T-helper 1 cell (primary cell): ENCODE data around the gene KRT86.
A peak's percentile ranks its signal among the peaks of the same experiment; 100 is the strongest.

ENCODE experiments used
- DNase-seq, 5 donors: peaks; one replicate each; pipeline ENCODE4 v3.0.0-alpha.2; 2012 to 2020

The KRT86 gene

GRCh38 chr12:52316701-52317100, 42.3 kb downstream of the KRT86 start:
- no peak for DNase-seq

GRCh38 chr12:52317468-52318052, 43.1 kb downstream of the KRT86 start:
- DNase-seq: no peak

- DNase-seq: no peak
Observed at GRCh38 chr12:52318241-52318990, 44.0 kb downstream of the KRT86 start.

- no peak for DNase-seq
Observed at GRCh38 chr12:52319097-52319496, 44.7 kb downstream of the KRT86 start.

- no peak for DNase-seq
Observed at GRCh38 chr12:52320784-52321400, 46.4 kb downstream of the KRT86 start, which contains the start of gene KRT83. Gene KRT83 (minus strand): TSS chr12:52321398. CDS start chr12:52321335, 63 bp downstream.

- no peak for DNase-seq
Observed at GRCh38 chr12:52321418-52321817, 47.0 kb downstream of the KRT86 start.

GRCh38 chr12:52322069-52322468, 47.6 kb downstream of the KRT86 start:
- DNase-seq: no peak

- DNase-seq: no peak
Observed at GRCh38 chr12:52323001-52323400, 48.6 kb downstream of the KRT86 start.

- DNase-seq: no peak
Observed at GRCh38 chr12:52323416-52324152, 49.1 kb downstream of the KRT86 start.

- DNase-seq: no peak
Observed at GRCh38 chr12:52324153-52324444, 49.7 kb downstream of the KRT86 start.

- peak; percentile 45 to 86 (median 68) for DNase-seq
Observed at GRCh38 chr12:52327052-52327829, 52.8 kb downstream of the KRT86 start.

GRCh38 chr12:52327830-52328500, 53.5 kb downstream of the KRT86 start:
- DNase-seq: no peak

- no peak for DNase-seq
Observed at GRCh38 chr12:52331039-52331438, 56.6 kb downstream of the KRT86 start.

GRCh38 chr12:52331833-52332232, 57.4 kb downstream of the KRT86 start:
- DNase-seq: no peak

GRCh38 chr12:52332381-52332780, 57.9 kb downstream of the KRT86 start:
- DNase-seq: no peak

GRCh38 chr12:52333321-52333720, 58.9 kb downstream of the KRT86 start:
- DNase-seq: no peak

- DNase-seq: no peak
Observed at GRCh38 chr12:52334185-52334584, 59.7 kb downstream of the KRT86 start.

- no peak for DNase-seq
Observed at GRCh38 chr12:52335598-52336262, 61.3 kb downstream of the KRT86 start.

- DNase-seq: no peak
Observed at GRCh38 chr12:52336641-52337040, 62.2 kb downstream of the KRT86 start.

- DNase-seq: no peak
Observed at GRCh38 chr12:52337054-52337453, 62.6 kb downstream of the KRT86 start.

GRCh38 chr12:52338241-52338960, 64.0 kb downstream of the KRT86 start:
- DNase-seq: no peak
